GM18508 (cell line): ENCODE measurements around the gene GLIPR1L2.

Experiments
- ATAC-seq: cut with Tn5 transposase; IDR thresholded peaks from one replicate; pipeline ENCODE4 v1.9.1; 2021; ENCODE audit warnings: moderate number of reproducible peaks; ENCODE audit not compliant: insufficient read depth, unreplicated experiment

Gene GLIPR1L2

DNA sequence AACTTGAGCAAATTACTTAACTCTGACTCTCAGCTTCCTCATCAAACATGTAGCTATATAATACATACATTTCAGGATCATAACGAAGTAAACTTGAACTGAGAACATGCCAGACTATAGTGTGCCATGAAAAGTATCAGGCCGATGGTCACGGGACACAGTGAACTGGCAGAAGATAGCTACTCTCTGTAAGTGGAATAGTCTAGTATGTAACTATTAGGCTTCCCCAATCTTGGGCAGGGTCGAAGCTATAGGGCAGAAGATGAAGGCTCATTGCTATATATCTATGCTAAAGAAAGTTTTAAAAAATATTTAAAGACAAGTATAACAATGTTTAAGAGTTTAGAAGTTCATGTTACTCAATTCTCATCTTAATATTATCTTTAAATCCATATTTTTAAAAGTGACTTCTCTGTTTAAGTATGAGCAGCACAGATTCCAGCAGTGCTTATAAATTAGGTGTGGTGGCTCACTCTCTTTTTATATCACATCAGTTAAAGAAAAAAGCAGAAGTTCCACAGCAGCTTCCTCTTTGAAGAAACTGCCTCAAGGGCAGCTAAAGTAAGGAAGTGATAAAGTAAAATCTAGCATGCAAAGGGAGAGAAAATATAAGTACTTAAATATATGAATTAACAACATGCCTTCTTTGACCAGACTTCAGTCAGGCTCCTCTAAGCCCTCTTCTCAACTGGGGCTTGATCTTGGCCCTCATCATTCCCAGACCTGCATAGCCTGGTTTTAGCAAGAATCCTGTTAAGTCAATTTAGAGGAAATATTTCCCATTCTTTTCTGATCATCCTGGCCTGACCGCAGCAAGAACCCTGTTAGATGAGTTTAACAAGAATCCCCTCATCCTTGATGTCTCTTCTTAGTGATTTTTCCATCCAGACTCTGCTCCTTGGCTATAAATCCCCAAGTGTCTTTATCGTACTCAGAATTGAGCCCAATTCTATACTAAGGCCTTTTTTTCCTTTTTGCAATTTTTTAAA is 81.3 kb downstream of the GLIPR1L2 start:
- ATAC-seq, result peak; percentile 54

DNA sequence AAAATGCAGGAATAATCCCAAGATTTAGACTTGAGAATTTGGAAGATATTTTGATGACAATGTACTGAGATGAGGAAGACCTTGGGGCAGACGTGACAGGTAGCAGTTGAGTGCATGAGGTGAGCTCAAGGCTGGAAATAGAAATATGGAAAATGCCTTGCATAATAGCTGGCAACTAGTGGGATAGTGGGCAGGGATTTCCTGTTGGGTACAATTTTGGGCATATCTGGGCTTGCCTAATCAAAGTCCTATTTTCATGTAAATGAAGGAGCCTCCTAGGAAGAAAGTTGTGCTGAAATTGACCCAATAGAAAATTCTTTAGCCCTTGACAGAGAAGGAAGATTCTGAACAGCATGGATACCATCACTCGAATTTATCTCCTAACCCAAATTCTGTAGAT is 83.2 kb downstream of the GLIPR1L2 start:
- ATAC-seq, result no peak

DNA sequence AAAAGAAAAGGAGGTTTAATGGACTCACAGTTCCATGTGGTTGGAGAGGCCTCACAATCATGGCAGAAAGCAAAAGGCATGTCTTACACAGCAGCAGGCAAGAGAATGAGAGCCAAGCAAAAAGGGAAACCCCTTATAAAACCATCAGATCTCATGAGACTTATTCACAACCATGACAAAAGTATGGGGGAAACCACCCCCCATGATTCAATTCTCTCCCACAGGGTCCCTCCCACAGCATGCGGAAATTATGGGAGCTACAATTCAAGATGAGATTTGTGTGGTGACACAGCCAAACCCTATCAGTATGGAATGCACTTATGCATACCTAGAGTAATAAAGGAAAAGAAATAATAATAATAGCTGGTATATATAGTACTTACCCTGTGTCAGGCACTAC is 85.2 kb downstream of the GLIPR1L2 start:
- ATAC-seq, result no peak

DNA sequence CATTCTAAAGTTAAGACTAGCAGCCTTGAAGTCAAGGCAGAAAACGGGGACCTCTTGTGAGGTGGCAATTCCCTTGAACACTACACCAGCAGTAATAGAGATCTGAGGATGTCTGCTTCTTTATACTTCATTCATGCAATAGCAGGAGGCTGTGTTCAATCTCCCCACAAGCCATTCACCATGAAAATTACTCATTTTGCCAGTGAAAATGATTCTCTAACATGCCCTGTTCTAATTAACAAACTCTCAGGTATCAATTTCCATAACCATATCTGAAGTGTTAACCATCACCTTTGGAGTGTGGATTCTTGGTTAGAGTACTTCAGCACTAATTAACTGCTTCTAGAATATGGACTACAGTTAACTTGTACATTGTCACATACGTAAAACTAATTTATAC is 86.2 kb downstream of the GLIPR1L2 start:
- ATAC-seq, result no peak

DNA sequence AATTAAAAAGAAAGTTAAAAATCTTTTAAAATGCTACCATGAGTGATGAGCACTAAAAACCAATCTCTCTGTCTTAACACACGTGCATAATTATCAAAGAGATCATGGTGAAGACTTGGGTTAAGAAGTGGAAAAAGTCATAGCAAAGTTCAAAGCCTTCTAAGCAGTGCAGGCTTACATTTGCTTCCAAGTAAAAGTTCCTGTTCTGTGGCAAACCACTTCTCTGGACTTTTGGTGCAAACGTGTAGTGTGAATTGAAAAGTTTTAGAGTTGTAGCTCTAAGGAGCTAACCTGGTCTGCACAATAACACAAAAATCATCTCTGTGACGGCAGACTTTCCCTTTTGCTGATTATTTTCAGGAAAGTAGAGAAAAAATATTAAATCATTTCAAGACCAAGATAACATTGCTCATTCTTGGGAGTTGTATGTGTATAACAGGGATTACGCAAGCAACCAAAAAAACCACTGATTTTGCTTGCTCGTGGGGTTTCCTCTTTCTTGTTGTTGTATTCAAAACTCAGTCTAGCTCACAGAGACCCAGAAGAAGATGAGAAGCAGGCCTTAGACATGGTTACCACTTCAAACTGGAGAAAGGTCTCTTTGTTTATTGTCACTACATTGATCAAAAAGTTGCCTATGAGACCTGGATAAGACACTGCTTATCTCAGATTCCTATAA is 87.4 kb downstream of the GLIPR1L2 start:
- ATAC-seq, result no peak

DNA sequence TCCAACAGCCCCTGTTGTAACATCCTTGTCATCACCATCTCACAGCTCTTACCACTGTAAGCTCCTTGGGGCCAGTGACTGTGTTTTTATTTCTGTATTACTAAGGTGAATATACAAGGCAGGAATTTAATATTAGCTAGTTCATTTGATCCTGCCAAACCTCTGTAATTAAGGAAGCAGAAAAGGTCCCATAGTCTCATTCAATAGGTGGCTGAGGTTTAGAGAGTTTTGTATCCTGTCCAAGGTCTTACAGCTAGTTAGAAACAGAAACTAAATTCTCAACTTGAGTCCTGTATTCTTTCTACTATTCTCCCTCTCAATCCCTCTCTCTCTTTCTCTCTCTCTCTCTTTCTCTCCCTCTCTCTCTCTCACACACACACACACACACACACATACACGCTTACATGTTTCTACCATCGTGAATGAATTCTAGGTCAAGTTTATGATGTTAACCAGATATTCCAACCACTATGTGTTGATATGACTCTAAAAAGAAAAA is 89.1 kb downstream of the GLIPR1L2 start:
- ATAC-seq, result peak; percentile 33

DNA sequence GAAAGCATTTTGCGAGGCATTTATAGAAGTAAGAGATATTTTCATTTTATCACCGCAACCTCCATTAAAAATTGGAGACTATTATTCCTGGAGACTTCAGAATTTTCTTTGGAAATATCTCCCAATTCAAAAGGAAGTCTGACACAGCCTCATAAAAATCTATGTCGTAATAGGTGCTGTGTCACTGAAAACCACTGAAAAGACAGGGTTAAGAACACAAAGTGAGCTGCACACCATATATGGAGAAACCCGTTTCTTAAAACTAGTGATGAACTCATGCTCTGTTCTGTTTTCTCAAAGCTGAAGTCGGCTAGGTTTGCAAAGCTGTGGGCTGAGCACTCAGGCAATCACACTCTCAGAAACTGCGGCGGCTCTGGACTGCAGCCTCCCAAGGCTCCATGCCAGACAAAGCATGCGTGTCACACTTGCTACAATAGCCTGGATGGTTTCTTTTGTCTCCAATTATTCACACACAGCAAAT is 89.6 kb downstream of the GLIPR1L2 start, which contains the start of gene GLIPR1:
Gene GLIPR1 (plus strand): TSS at position 287 of the 481 bp plus-strand sequence. CDS start 126 bp downstream, at position 413.
- peak; percentile 86 for ATAC-seq

DNA sequence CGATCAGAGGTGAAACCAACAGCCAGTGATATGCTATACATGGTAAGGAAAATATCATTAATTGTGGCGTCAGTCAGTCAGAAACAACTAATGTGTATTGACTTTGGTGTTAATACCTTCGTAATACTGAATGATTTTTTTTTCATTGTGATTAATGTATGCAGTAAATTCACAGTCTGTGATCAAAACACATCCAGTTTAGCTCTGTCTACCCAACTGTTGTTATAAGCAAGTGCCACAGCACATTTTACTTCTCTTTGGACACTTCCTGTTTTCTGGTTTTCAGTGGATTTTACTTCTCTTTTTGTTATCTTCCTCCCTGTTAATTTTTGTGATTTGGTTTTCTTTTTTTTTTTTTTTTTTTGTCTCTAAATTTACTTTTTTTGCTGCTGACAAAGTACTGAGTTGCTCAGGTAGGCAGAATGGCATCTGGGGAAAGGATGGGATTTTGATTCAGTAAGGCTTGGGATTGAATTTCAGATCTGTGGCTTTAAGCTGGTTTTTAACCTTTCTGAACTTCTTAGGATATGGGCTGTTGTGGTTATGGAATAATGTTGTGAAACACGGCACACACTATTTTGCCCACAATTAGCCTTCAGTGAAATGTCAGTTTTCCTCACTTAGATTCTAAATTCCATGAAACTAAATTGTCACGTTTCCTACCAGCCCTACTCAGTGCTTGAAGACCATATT is 90.3 kb downstream of the GLIPR1L2 start:
- peak; percentile 4 for ATAC-seq

DNA sequence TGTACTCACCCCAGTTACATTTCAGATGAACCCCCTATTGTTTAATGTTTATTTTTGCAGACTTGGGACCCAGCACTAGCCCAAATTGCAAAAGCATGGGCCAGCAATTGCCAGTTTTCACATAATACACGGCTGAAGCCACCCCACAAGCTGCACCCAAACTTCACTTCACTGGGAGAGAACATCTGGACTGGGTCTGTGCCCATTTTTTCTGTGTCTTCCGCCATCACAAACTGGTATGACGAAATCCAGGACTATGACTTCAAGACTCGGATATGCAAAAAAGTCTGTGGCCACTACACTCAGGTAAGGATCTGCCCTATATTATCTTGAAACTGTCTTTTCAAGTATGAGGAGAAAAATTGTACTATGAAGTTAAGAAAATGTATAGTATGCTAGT is 90.9 kb downstream of the GLIPR1L2 start:
- ATAC-seq, result no peak
